Neural crest cell (in vitro differentiated cells): Measurements from ENCODE around the gene INAFM1. TPM values are rescaled to one million over a fixed set of nuclear protein-coding genes. Genes with fewer than 3 reads are reported as not detected.

Source experiments
- DNase-seq: peaks from one replicate; pipeline ENCODE4 v3.0.0; 2021; ENCODE audit warnings: low read depth, mixed read lengths, low spot score
- H3K27ac Mint-ChIP-seq: one replicate; pipeline ENCODE4 v1.8.0; 2021; ENCODE audit warnings: mild to moderate bottlenecking, mixed read lengths; ENCODE audit not compliant: unreplicated experiment
- H3K27me3 Mint-ChIP-seq: 2 replicates; pipeline ENCODE4 v1.8.0; 2021; ENCODE audit warnings: low read depth, mild to moderate bottlenecking, mixed read lengths
- H3K36me3 Mint-ChIP-seq: 2 replicates; pipeline ENCODE4 v1.8.0; 2021; ENCODE audit warnings: low read depth, mild to moderate bottlenecking, mixed read lengths
- H3K4me1 Mint-ChIP-seq: 2 replicates; pipeline ENCODE4 v1.8.0; 2021; ENCODE audit warnings: mixed read lengths
- H3K4me3 Mint-ChIP-seq: one replicate; pipeline ENCODE4 v1.8.0; 2021; ENCODE audit warnings: mild to moderate bottlenecking, mixed read lengths
- H3K9me3 Mint-ChIP-seq: 2 replicates; pipeline ENCODE4 v1.8.0; 2021; ENCODE audit warnings: mixed read lengths
- total RNA-seq: library from RNA; stranded (reverse); gene quantifications from 2 replicates; pipeline ENCODE4 v1.2.1, GENCODE V29; 2021
- TF ChIP-seq, protein P1 (sequence below): fragments of 200-600 bp; sonication (generic); conservative IDR thresholded peaks from 2 replicates; pipeline ENCODE4 v1.5.0; 2021; ENCODE audit warnings: antibody characterized with exemption, mild to moderate bottlenecking

INAFM1 gene
- total RNA-seq, 1 donor from 2014 or later: 10.2 TPM

- Mint-ChIP-seq H3K27ac (no peak overlapping the region), H3K4me1 (peaks cover 1% of the 10 kb centered on the region), H3K27me3 (no peaks in the 10 kb centered on the region), H3K4me3 (no peak overlapping the region), H3K9me3 (no peaks in the 10 kb centered on the region), H3K36me3 (peaks cover 24% of the 10 kb centered on the region)
- TF ChIP-seq, protein P1, sequence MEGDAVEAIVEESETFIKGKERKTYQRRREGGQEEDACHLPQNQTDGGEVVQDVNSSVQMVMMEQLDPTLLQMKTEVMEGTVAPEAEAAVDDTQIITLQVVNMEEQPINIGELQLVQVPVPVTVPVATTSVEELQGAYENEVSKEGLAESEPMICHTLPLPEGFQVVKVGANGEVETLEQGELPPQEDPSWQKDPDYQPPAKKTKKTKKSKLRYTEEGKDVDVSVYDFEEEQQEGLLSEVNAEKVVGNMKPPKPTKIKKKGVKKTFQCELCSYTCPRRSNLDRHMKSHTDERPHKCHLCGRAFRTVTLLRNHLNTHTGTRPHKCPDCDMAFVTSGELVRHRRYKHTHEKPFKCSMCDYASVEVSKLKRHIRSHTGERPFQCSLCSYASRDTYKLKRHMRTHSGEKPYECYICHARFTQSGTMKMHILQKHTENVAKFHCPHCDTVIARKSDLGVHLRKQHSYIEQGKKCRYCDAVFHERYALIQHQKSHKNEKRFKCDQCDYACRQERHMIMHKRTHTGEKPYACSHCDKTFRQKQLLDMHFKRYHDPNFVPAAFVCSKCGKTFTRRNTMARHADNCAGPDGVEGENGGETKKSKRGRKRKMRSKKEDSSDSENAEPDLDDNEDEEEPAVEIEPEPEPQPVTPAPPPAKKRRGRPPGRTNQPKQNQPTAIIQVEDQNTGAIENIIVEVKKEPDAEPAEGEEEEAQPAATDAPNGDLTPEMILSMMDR: no peak
- no peak for DNase-seq
These were observed 10.1 kb upstream of the INAFM1 start for GRCh38 chr19:47264629-47265028.

- no peaks in the 10 kb centered on the region for H3K9me3 Mint-ChIP-seq
- no peak overlapping the region for H3K4me3 Mint-ChIP-seq
- H3K4me1 Mint-ChIP-seq: no peaks in the 10 kb centered on the region
- TF ChIP-seq, protein P1: no peak
- no peaks in the 10 kb centered on the region for H3K27me3 Mint-ChIP-seq
- no peak for DNase-seq
- H3K36me3 Mint-ChIP-seq: peaks cover 22% of the 10 kb centered on the region
- no peak overlapping the region for H3K27ac Mint-ChIP-seq
These were observed 8.2 kb upstream of the INAFM1 start for GRCh38 chr19:47266401-47266941.

DNA sequence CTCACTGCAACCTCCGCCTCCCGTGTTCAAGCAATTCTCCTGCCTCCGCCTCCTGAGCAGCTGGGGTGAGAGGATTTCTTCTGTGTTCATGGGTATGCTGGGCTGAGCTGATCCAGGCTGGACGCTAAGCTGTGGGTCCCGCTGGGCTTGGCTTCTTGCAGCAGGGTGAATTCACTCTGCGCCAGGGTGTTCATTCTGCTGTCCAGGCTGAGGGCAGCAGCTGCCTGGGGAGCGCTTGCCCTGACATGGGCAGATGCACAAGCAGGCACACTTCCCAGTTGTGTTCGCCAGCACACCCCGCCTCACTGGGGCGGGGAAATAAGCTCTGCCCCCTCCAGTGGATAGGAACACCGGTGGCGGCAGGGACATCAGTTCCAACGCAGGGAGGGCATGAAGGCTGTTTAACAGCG lies 7.3 kb upstream of the INAFM1 start:
- peaks cover 21% of the 10 kb centered on the region for H3K36me3 Mint-ChIP-seq
- TF ChIP-seq, protein P1: no peak
- H3K4me1 Mint-ChIP-seq: peaks cover 3% of the 10 kb centered on the region
- H3K27ac Mint-ChIP-seq: no peak overlapping the region
- no peak for DNase-seq
- H3K4me3 Mint-ChIP-seq: no peak overlapping the region
- H3K9me3 Mint-ChIP-seq: no peaks in the 10 kb centered on the region
- no peaks in the 10 kb centered on the region for H3K27me3 Mint-ChIP-seq

DNA sequence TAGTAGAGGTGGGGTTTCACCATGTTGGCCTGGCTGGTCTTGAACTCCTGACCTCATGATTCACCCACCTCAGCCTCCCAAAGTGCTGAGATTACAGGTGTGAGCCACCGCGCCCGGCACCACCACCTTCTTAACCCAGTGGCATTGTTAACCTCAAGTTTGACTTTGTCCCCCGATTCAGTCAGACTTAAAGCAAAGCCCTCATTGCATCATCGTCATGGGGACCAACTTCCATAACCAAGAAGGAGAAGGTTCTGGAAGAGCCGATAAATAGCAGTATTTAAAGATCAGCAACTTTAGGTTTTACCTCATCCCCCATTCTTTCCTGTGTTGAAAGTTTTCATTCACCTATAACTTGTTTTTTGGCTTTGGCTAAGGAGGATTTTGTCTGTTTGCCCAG lies 6.7 kb upstream of the INAFM1 start:
- Mint-ChIP-seq H3K9me3 (no peaks in the 10 kb centered on the region), H3K4me1 (peaks cover 10% of the 10 kb centered on the region), H3K4me3 (peak overlapping the region; percentile 19), H3K27me3 (no peaks in the 10 kb centered on the region), H3K27ac (no peak overlapping the region), H3K36me3 (peaks cover 19% of the 10 kb centered on the region)
- TF ChIP-seq, protein P1: no peak
- no peak for DNase-seq

GRCh38 chr19:47269596-47269995 lies 5.1 kb upstream of the INAFM1 start:
- Mint-ChIP-seq H3K27ac (no peak overlapping the region), H3K9me3 (no peaks in the 10 kb centered on the region), H3K27me3 (peaks cover 2% of the 10 kb centered on the region), H3K4me1 (peaks cover 22% of the 10 kb centered on the region), H3K4me3 (no peak overlapping the region), H3K36me3 (peaks cover 15% of the 10 kb centered on the region)
- DNase-seq: no peak
- TF ChIP-seq, protein P1: no peak

DNA sequence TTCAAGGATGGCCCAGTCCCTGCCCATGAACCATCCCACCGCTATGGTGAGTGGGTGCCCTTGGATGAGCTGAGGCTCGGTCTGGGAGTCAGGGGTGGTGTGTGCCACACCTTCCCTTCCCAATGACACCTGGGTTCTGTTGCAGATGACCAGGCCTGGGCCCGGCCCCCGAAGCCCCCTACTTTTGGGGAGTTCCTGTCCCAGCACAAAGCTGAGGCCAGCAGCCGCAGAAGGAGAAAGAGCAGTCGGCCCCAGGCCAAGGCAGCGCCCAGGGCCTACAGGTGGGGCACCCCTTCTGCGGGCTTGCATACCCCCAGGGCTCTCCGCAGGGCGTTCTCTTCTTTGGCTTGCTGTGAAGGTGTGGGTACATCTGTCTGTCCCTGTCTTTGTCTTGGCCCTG lies 4.3 kb upstream of the INAFM1 start:
- no peak for DNase-seq
- no peak overlapping the region for H3K27ac Mint-ChIP-seq
- H3K27me3 Mint-ChIP-seq: peaks cover 5% of the 10 kb centered on the region
- H3K4me1 Mint-ChIP-seq: peaks cover 25% of the 10 kb centered on the region
- H3K9me3 Mint-ChIP-seq: no peaks in the 10 kb centered on the region
- H3K36me3 Mint-ChIP-seq: peaks cover 13% of the 10 kb centered on the region
- H3K4me3 Mint-ChIP-seq: peak overlapping the region; percentile 47
- TF ChIP-seq, protein P1: no peak
